Activated naive CD8-positive, alpha-beta T cell (primary cell): ENCODE results near the gene NTM.

Experiments used
- H3K27ac Mint-ChIP-seq: one replicate; pipeline ENCODE4 v1.8.0; 2021; ENCODE audit warnings: mixed read lengths
- H3K27me3 Mint-ChIP-seq: one replicate; pipeline ENCODE4 v1.8.0; 2021; ENCODE audit warnings: mixed read lengths
- H3K36me3 Mint-ChIP-seq: one replicate; pipeline ENCODE4 v1.8.0; 2021; ENCODE audit warnings: mixed read lengths
- H3K4me1 Mint-ChIP-seq: one replicate; pipeline ENCODE4 v1.8.0; 2021; ENCODE audit warnings: low read depth, mixed read lengths
- H3K4me3 Mint-ChIP-seq: one replicate; pipeline ENCODE4 v1.8.0; 2021; ENCODE audit warnings: mild to moderate bottlenecking, mixed read lengths
- H3K9me3 Mint-ChIP-seq: one replicate; pipeline ENCODE4 v1.8.0; 2021; ENCODE audit warnings: low read depth, mixed read lengths

The NTM gene

DNA sequence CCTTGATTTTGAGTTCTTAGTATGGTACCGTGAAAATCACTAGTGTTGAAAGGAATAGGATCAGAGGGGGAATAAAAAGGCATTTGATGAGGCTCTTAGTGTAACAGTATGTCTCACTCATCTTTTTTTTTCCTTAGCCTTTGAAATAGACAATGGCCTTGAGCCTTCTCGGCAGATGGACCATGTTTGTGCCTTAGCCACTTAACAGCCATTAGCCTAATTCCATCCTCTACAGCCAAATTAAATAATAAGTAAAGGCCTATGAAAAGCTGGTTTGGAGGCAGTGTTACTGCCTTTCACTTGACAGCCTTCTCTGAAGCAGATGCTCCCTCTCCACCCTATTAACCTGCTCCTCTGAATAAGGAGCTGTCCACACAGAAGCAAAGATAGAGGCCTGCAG is 580.7 kb downstream of the NTM start:
- Mint-ChIP-seq H3K36me3 (no peaks in the 10 kb centered on the region), H3K27me3 (peaks cover 3% of the 10 kb centered on the region), H3K27ac (no peak overlapping the region), H3K4me1 (no peaks in the 10 kb centered on the region), H3K9me3 (peaks cover 4% of the 10 kb centered on the region), H3K4me3 (no peak overlapping the region)

DNA sequence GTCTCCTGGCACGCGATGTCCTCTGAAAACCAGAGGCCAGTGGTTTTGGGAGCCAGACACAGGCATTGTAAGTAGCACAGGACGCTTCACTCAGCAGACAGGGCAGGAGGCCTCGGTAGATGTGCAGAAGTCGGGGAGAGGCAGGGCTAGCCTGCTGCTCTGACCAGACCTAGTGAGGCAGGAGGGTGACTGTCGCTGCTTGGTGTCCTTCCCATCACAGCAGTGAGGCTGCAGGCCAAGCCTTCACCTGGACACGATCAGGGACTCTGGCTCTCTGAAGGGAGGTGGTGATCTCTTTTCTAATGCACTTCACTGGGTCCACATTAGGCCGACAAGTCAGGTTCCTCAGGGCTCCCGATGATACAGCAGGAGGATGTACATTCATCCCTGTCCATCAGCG is 583.7 kb downstream of the NTM start:
- Mint-ChIP-seq H3K9me3 (peaks cover 7% of the 10 kb centered on the region), H3K36me3 (no peaks in the 10 kb centered on the region), H3K4me1 (no peaks in the 10 kb centered on the region), H3K27me3 (peaks cover 3% of the 10 kb centered on the region), H3K27ac (no peak overlapping the region), H3K4me3 (no peak overlapping the region)

GRCh38 chr11:131955904-131956303 is 585.5 kb downstream of the NTM start:
- Mint-ChIP-seq H3K27me3 (peaks cover 3% of the 10 kb centered on the region), H3K4me1 (no peaks in the 10 kb centered on the region), H3K4me3 (no peak overlapping the region), H3K36me3 (no peaks in the 10 kb centered on the region), H3K27ac (no peak overlapping the region), H3K9me3 (peaks cover 7% of the 10 kb centered on the region)

GRCh38 chr11:131957201-131957600 is 586.8 kb downstream of the NTM start:
- no peak overlapping the region for H3K27ac Mint-ChIP-seq
- no peaks in the 10 kb centered on the region for H3K27me3 Mint-ChIP-seq
- H3K4me3 Mint-ChIP-seq: no peak overlapping the region
- H3K4me1 Mint-ChIP-seq: no peaks in the 10 kb centered on the region
- peaks cover 3% of the 10 kb centered on the region for H3K9me3 Mint-ChIP-seq
- no peaks in the 10 kb centered on the region for H3K36me3 Mint-ChIP-seq

GRCh38 chr11:131957875-131958274 is 587.5 kb downstream of the NTM start:
- Mint-ChIP-seq H3K27me3 (no peaks in the 10 kb centered on the region), H3K4me3 (no peak overlapping the region), H3K9me3 (peaks cover 3% of the 10 kb centered on the region), H3K36me3 (no peaks in the 10 kb centered on the region), H3K4me1 (no peaks in the 10 kb centered on the region), H3K27ac (no peak overlapping the region)

DNA sequence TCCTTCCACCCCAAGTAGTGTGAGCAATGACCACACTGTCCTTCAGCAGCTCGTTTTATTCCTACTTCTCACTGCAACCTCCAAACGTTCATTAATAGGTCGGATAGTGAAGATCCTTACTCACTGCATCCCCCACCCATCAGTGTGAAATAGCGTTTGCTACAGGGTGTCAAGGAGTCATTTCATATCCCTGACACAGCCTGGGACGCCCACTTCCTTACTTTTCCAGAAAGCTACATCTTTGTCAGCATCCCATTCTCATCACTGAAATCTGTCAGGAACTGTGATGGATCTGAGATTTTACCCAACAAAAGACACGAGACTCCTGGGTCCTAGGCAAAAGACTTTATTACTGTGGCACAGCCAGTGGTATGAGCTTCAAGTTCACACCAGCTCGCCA is 592.4 kb downstream of the NTM start:
- Mint-ChIP-seq H3K27me3 (no peaks in the 10 kb centered on the region), H3K4me3 (no peak overlapping the region), H3K9me3 (peaks cover 3% of the 10 kb centered on the region), H3K36me3 (no peaks in the 10 kb centered on the region), H3K27ac (no peak overlapping the region), H3K4me1 (no peaks in the 10 kb centered on the region)

DNA sequence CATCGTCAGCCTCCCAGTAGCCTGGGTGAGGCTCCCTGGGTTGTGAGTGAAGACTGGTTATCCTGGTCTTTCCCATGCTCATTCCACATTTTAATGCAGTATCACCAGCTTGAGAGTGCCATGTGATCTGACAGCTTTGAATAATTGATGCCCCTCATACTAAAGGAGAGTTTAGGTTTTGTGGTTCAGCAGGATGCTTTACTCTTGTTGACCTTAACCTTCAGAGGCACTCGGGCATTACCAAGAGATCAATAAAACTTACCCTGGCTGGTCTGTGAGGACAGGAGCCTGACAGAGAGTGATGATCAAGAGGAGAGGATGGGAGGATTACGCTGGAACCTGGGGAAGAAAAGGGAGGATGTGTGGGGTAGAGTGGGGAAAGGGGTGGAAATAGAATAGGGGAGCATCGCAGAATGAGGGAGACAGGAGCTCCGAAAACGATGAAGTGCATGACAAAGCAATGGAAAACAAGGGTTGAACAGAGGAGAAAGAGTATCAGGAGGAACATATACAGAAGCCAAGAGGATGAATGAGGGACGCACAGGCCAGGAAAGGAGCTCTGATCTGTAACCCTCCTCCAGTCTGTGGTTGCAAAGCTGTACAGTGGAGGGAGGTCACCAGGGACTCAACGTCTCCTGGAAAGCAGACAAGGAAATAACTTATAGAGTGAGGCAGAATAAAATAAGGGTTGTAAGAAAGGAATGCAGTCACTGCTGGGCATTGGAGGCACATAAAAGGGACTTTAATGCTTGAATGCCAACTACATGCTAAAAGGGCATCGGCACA is 594.5 kb downstream of the NTM start:
- H3K27me3 Mint-ChIP-seq: no peaks in the 10 kb centered on the region
- no peaks in the 10 kb centered on the region for H3K36me3 Mint-ChIP-seq
- no peak overlapping the region for H3K4me3 Mint-ChIP-seq
- no peak overlapping the region for H3K27ac Mint-ChIP-seq
- H3K4me1 Mint-ChIP-seq: no peaks in the 10 kb centered on the region
- no peaks in the 10 kb centered on the region for H3K9me3 Mint-ChIP-seq

DNA sequence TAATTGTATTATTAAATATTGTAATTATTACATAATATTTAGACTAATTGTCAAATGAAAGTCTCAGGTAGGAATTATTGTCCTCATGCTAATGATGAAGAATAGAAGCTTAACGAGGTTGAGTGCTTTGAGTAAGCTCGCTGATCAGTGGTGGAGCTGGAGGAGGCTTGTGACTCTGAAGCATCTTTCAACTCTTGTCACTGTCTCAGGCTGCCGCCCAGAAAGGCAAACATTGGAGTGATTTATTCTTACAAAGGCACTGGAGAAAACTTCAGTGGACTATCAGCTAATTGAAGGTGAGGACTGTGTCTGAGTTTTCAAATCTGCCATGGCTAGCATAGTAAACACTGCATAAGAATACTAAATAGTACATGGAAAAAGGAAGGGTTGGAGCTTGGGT is 595.1 kb downstream of the NTM start:
- no peaks in the 10 kb centered on the region for H3K4me1 Mint-ChIP-seq
- H3K4me3 Mint-ChIP-seq: no peak overlapping the region
- no peaks in the 10 kb centered on the region for H3K27me3 Mint-ChIP-seq
- H3K9me3 Mint-ChIP-seq: no peaks in the 10 kb centered on the region
- H3K36me3 Mint-ChIP-seq: no peaks in the 10 kb centered on the region
- no peak overlapping the region for H3K27ac Mint-ChIP-seq

- H3K9me3 Mint-ChIP-seq: no peaks in the 10 kb centered on the region
- H3K27me3 Mint-ChIP-seq: no peaks in the 10 kb centered on the region
- no peak overlapping the region for H3K4me3 Mint-ChIP-seq
- no peak overlapping the region for H3K27ac Mint-ChIP-seq
- H3K36me3 Mint-ChIP-seq: no peaks in the 10 kb centered on the region
- no peaks in the 10 kb centered on the region for H3K4me1 Mint-ChIP-seq
Observed at GRCh38 chr11:131966667-131967066, 596.3 kb downstream of the NTM start.

GRCh38 chr11:131969261-131969660 is 598.8 kb downstream of the NTM start:
- Mint-ChIP-seq H3K36me3 (no peaks in the 10 kb centered on the region), H3K27me3 (no peaks in the 10 kb centered on the region), H3K9me3 (peaks cover 4% of the 10 kb centered on the region), H3K4me1 (no peaks in the 10 kb centered on the region), H3K4me3 (no peak overlapping the region), H3K27ac (no peak overlapping the region)

- Mint-ChIP-seq H3K36me3 (no peaks in the 10 kb centered on the region), H3K27me3 (peaks cover 3% of the 10 kb centered on the region), H3K27ac (no peak overlapping the region), H3K9me3 (peaks cover 4% of the 10 kb centered on the region), H3K4me3 (no peak overlapping the region), H3K4me1 (no peaks in the 10 kb centered on the region)
Observed at GRCh38 chr11:131973061-131973460, 602.6 kb downstream of the NTM start.

GRCh38 chr11:131975619-131976018 is 605.2 kb downstream of the NTM start:
- peaks cover 5% of the 10 kb centered on the region for H3K27me3 Mint-ChIP-seq
- H3K36me3 Mint-ChIP-seq: no peaks in the 10 kb centered on the region

DNA sequence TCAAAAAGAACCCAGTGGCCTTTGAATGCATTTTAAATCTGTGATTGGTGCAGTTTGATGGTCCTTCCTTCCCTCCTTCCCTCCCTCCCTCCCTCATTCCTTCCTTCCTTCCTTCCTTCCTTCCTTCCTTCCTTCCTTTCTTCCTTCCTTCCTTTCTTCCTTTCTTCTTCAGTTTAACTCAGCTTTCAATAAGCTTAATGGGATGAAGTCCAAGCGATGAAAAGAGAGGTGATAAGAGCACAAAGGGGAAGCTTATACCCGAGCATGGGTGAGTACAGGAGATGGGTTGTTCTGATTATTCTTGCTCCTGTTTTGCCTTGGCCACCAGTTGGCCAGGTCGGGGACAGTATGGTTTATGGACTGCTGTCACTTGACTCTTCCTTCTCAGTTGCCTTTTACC is 605.6 kb downstream of the NTM start:
- Mint-ChIP-seq H3K4me1 (no peaks in the 10 kb centered on the region), H3K9me3 (peaks cover 9% of the 10 kb centered on the region), H3K4me3 (no peak overlapping the region), H3K36me3 (no peaks in the 10 kb centered on the region), H3K27me3 (peaks cover 5% of the 10 kb centered on the region), H3K27ac (no peak overlapping the region)

More at GRCh38 chr11:131975619-131976018, 605.2 kb downstream of the NTM start:
- Mint-ChIP-seq H3K27ac (no peak overlapping the region), H3K4me1 (no peaks in the 10 kb centered on the region), H3K9me3 (peaks cover 7% of the 10 kb centered on the region), H3K4me3 (no peak overlapping the region)

- Mint-ChIP-seq H3K36me3 (no peaks in the 10 kb centered on the region), H3K4me1 (no peaks in the 10 kb centered on the region)
Observed at GRCh38 chr11:131977231-131977630, 606.8 kb downstream of the NTM start.

GRCh38 chr11:131977854-131978253 is 607.4 kb downstream of the NTM start:
- no peak overlapping the region for H3K4me3 Mint-ChIP-seq
- peaks cover 5% of the 10 kb centered on the region for H3K27me3 Mint-ChIP-seq
- H3K4me1 Mint-ChIP-seq: no peaks in the 10 kb centered on the region
- H3K9me3 Mint-ChIP-seq: peaks cover 5% of the 10 kb centered on the region
- H3K36me3 Mint-ChIP-seq: no peaks in the 10 kb centered on the region
- no peak overlapping the region for H3K27ac Mint-ChIP-seq

More at GRCh38 chr11:131977231-131977630, 606.8 kb downstream of the NTM start:
- H3K4me3 Mint-ChIP-seq: no peak overlapping the region
- H3K27ac Mint-ChIP-seq: no peak overlapping the region
- peaks cover 5% of the 10 kb centered on the region for H3K27me3 Mint-ChIP-seq
- H3K9me3 Mint-ChIP-seq: peaks cover 9% of the 10 kb centered on the region

DNA sequence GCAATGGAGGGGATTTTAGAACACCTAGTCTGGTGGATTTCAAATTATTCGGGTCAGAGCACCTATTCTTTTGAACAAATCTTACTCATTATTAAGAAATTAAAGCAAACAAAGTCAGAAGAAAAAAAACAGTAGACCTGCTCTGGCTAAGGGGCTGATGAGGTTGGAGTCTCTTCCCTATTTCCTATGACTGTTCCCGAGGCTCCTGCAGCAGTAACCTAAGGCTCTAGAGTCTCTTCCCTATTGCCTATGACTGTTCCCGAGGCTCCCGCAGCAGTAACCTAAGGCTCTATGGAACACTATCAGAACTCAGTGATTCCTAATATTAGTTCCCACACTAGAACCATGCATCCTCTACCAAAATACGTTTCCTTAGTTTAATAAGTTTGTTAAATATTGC is 607.9 kb downstream of the NTM start:
- Mint-ChIP-seq H3K9me3 (peaks cover 5% of the 10 kb centered on the region), H3K4me3 (no peak overlapping the region), H3K36me3 (no peaks in the 10 kb centered on the region), H3K27me3 (peaks cover 5% of the 10 kb centered on the region), H3K4me1 (no peaks in the 10 kb centered on the region), H3K27ac (no peak overlapping the region)
